Effector CD4-positive, alpha-beta T cell (primary cell): ENCODE data around the gene PNPLA7.
"Not testable (repeated sequence)": the region's sequence is repeated elsewhere in the genome, so short reads cannot be mapped to it uniquely, and the experiment has no call there.

Experiments
- DNase-seq: peaks from one replicate; pipeline ENCODE4 v3.0.0-alpha.2; 2020
- total RNA-seq: gene quantifications from one replicate; lab custom pipeline; 2026; lab: John Stamatoyannopoulos, UW

PNPLA7 gene
- total RNA-seq = 27.6 reads per million, percentile 54 among the genes with 10 or more reads in this experiment

GRCh38 chr9:137550231-137550621 is at the start of gene PNPLA7:
Gene PNPLA7, minus strand, starts transcription at chr9:137550402. Its CDS starts 205 bp downstream, at chr9:137550197.
- DNase-seq = peak; percentile 41

GRCh38 chr9:137598943-137599342 is 48.7 kb upstream of the PNPLA7 start:
- no peak for DNase-seq

- not testable (repeated sequence) for DNase-seq
Measured at GRCh38 chr9:137596577-137596976, 46.4 kb upstream of the PNPLA7 start.

GRCh38 chr9:137593176-137593575 is 43.0 kb upstream of the PNPLA7 start:
- DNase-seq = no peak

- DNase-seq = no peak
Measured at GRCh38 chr9:137592767-137593166, 42.6 kb upstream of the PNPLA7 start.

- DNase-seq = peak; percentile 85
Measured at GRCh38 chr9:137590469-137591383, 40.5 kb upstream of the PNPLA7 start, which contains the start of gene ZMYND19. Gene ZMYND19, minus strand, starts transcription at chr9:137590512. Its CDS starts 249 bp downstream, at chr9:137590263.

GRCh38 chr9:137590123-137590468 is 39.9 kb upstream of the PNPLA7 start:
- DNase-seq = no peak

GRCh38 chr9:137589441-137590122 is 39.4 kb upstream of the PNPLA7 start:
- DNase-seq = no peak

GRCh38 chr9:137588891-137589290 is 38.7 kb upstream of the PNPLA7 start:
- DNase-seq = no peak

GRCh38 chr9:137588311-137588710 is 38.1 kb upstream of the PNPLA7 start:
- DNase-seq = no peak

GRCh38 chr9:137586854-137587253 is 36.7 kb upstream of the PNPLA7 start:
- DNase-seq = no peak

- DNase-seq = no peak
Measured at GRCh38 chr9:137583957-137584356, 33.8 kb upstream of the PNPLA7 start.

GRCh38 chr9:137583347-137583746 is 33.1 kb upstream of the PNPLA7 start:
- DNase-seq = no peak

GRCh38 chr9:137582286-137582860 is 32.2 kb upstream of the PNPLA7 start:
- DNase-seq = no peak

GRCh38 chr9:137581361-137582285 is 31.4 kb upstream of the PNPLA7 start:
- no peak for DNase-seq

- DNase-seq = no peak
Measured at GRCh38 chr9:137580954-137581322, 30.7 kb upstream of the PNPLA7 start.

- DNase-seq = no peak
Measured at GRCh38 chr9:137580209-137580953, 30.2 kb upstream of the PNPLA7 start.

GRCh38 chr9:137579259-137579604 is 29.0 kb upstream of the PNPLA7 start:
- no peak for DNase-seq

GRCh38 chr9:137578518-137579258 is 28.5 kb upstream of the PNPLA7 start, which contains the start of gene DPH7:
Gene DPH7, minus strand, starts transcription at chr9:137578925. Its CDS starts 148 bp downstream, at chr9:137578777.
- peak; percentile 96 for DNase-seq

- no peak for DNase-seq
Measured at GRCh38 chr9:137575716-137576411, 25.7 kb upstream of the PNPLA7 start.
